HG03097 (cell line): ENCODE results near the gene ADAMTS17.

Experiments used
- ATAC-seq: cut with Tn5 transposase; IDR thresholded peaks from one replicate; pipeline ENCODE4 v1.9.1; 2021; ENCODE audit not compliant: unreplicated experiment, low FRiP score

Gene ADAMTS17

DNA sequence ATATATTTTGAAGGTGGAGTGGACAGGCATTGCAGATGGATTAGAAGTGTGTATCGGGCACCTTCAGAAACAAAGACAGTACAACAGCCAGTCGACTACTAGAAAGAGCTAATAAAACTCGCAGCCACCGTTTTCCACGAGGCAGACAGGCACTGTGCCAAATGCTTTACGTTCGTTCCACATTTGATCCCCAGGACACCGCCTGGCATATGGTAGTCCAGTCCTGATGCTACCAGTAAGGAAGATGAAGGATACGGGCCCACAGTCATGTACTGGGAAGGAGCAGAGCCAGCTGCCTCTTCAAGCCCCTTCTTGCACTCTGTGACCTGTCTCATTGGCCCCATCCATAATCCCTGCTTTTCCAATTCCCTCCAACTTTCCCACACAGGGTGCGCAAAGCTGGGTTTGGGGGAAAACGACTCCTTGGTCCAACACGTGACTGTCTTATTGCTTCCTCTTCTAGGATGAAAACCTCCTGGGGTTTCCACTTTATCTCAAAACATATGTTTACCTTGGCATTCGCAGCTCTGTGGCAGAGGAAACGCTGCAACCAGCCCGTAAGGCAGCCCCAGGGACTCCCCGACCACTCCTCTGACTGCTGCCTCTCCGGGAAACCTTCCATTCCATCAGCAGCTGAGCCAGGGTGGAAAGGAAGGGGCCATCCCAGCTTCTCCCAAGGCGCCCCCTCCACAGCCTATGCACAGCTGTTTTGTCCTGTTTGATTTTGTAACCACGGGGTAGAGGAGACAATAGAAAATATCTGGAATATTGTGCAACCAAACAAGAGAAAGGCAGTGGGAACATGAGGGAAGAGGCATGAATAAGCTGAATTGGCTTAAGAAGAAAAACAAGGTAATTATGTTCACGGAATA is 107.4 kb downstream of the ADAMTS17 start:
- ATAC-seq = no peak

- no peak for ATAC-seq
Measured at GRCh38 chr15:100230784-100231183, 111.0 kb downstream of the ADAMTS17 start.

GRCh38 chr15:100229181-100230163 is 112.3 kb downstream of the ADAMTS17 start:
- no peak for ATAC-seq

- ATAC-seq = no peak
Measured at GRCh38 chr15:100227781-100228180, 114.0 kb downstream of the ADAMTS17 start.

DNA sequence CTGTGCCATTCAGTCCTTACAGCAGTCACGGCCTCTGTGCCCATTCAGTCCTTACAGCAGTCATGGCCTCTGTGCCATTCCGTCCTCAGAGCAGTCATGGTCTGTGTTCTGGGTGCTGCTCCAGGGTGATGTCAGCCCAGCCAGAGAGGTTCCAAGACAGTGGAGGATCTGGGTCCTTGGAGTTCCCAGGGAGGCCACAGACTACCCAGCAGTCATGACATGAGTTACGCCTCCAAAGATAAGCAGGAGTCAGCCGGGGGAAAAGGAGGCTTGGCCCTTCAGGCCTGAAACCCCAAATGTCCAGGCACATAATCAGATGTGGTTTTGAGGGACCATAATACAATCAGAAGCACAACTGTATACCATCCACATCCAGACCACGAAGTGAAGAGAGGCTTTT is 115.7 kb downstream of the ADAMTS17 start:
- no peak for ATAC-seq

DNA sequence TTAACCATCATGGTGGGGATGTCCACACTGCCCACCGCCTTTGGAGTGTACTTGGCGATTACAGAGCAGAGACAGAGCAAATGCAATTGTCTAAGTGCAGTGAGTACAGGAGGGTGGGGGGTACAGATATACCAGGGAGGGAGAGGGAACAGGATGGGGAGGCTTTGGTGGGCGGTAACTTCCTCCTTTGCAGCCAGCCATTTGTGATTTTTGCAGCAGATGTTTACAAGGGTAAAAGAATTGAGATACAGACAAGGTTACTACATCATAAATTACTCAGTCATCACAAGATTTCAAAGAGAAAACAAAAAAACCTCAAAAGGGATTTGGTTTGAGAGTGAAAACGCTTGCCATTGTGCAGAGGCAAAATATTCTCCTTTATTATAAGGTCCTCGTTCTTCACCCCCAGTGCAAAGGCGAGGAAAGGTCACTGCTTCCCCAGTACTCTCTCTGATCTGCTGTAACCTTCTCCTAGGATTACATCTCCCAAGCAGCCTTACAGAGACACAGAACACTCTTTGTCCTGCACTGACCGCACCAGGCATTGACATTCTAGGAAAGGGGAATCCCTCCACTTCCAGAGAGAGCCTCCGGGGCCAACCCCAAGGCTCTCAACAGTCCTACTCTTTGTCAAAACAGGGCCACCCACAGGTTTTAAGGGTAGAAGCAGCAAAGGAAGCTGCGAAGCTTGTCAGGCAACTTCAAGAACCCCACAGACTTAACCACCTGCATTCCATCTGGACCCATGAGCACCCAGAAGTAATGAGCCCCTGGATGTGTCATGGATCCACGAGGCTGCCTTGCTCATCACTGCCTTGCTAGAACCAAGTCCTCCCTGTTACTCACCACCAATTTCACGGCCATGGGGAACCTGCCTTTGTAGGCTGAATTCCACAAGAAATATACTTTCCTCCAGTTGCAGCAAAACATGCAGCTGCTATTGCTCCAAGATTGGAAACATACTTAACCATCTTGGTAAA is 117.3 kb downstream of the ADAMTS17 start:
- ATAC-seq = no peak

DNA sequence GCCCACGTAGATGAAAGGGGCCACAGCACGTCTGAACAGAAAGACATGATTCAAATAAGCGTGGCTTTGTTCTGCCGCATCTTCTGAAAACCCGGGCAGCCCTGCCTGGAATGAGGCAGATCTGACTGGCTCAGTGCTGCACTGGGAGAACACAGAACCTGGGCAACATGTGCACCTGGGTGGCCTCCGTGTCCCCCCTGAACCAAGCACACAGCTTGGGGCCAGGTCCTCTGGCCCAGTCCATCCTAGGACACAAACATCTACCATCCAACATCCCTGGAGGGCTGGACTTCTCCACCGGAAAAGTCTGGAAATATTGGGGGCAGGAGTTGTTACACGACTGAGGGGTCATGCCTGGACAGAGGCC is 119.4 kb downstream of the ADAMTS17 start:
- ATAC-seq = no peak

DNA sequence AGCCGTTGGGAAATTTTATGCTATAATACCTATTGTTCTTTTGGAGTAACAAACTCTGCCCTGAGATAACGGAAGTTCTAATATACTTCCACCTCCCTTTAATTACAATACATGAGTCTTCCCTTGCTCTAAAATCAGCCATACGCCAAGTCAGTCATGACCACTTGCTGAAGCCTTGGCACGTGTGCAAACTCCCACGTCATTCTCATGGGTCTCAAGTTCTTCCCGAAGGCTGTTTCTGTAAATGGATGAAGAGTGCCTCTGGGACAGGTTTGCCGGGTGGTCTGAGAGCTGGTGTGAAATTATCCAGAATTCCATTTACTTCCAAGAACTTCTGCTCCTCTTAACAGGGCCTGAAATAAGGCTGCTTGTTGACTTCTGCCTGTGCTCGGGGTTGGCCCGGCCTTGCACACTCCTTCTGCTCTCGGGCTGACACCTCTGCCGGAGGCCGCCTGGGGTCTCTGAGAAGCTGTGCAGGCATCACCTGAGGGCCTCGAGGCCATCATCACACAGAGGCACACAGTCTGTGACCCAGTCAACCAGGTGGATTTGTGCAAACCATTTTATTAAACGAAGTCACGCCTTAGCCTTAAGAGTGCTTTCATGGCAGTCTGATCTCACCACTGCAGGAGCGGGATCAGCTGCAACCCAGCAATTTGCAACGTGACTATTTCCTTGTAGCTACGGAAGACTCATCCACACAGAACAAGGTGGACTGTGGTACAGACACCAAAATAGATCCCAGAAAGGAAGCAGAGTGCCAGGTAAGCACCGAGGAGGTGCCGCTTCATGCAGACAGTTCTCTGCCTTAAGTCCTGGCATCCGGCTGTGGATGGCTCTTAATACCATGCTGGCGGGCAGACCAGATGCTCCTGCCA is 120.1 kb downstream of the ADAMTS17 start:
- no peak for ATAC-seq

GRCh38 chr15:100220058-100220768 is 121.6 kb downstream of the ADAMTS17 start:
- no peak for ATAC-seq

- no peak for ATAC-seq
Measured at GRCh38 chr15:100218434-100218833, 123.3 kb downstream of the ADAMTS17 start.

GRCh38 chr15:100216182-100216581 is 125.6 kb downstream of the ADAMTS17 start:
- ATAC-seq = no peak

- ATAC-seq = no peak
Measured at GRCh38 chr15:100215843-100216169, 126.0 kb downstream of the ADAMTS17 start.

GRCh38 chr15:100215031-100215842 is 126.5 kb downstream of the ADAMTS17 start:
- no peak for ATAC-seq

- no peak for ATAC-seq
Measured at GRCh38 chr15:100211855-100212850, 129.6 kb downstream of the ADAMTS17 start.

DNA sequence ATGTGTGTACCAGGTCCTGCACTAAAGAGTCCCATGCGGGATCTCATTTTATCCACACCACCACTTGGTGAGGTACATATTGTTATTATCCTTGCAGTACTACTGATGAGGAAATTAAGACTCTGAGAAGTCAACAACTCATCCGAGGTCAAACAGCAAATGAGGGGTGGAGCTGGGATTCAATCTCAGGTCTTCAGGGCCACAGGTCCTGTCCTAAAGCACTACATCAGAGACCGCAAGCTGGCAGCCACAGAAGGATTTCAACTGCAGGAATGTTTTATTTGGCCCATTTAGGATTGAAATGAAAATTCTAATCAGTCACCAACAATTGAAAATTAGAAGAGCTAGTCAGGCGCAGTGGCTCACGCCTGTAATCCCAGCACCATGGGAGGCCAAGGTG is 131.4 kb downstream of the ADAMTS17 start:
- no peak for ATAC-seq

DNA sequence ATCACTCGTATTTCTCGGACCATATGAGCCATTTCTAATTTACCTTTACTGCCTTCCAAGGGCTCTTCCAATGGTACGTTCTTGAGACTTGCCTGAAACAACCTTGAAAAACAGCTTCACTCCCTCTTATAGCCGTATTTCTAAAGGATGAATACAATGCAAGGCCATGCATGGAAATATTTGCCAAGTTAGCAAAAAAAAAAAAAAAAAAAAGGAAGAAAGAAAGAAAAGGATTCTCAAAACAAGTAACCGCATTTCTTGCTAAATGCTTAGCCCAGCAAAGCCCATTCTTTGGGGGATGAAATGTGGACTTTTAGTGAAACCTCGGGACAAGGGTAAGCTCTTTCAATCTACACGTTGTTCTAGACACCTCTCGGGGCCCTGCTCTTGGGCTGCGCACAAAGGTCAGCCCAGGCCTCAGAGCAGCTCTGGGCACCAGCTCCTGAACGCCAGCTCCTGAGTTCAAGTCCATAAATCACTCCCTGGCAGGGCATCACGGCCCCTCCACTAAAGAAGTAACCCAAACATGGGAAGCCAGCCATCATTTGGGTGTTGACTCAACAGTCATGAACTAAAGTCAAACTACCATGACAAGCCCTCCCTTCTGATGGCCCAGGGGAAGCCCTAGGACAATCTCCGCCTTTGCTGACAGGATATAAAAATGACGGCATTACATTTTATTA is 132.7 kb downstream of the ADAMTS17 start:
- ATAC-seq = no peak
